WTC11 (cell line): Measurements from ENCODE around the gene RECQL5.

Source experiments
- CREB1 ChIP-seq: sonication (generic); formaldehyde crosslinking; IDR thresholded peaks from 2 replicates; pipeline ENCODE4 v1.8.0; 2023; ENCODE audit warnings: mild to moderate bottlenecking, missing genetic modification reagents
- ESRRA ChIP-seq: sonication (generic); formaldehyde crosslinking; IDR thresholded peaks from 2 replicates; pipeline ENCODE4 v1.8.1; 2022; ENCODE audit warnings: mild to moderate bottlenecking, missing genetic modification reagents, borderline replicate concordance
- JAZF1 ChIP-seq: fragments of 250-450 bp; sonication (Bioruptor Pico); IDR thresholded peaks from 2 replicates; pipeline ENCODE4 v1.9.0; 2021; ENCODE audit warnings: moderate library complexity, mild to moderate bottlenecking, inconsistent platforms
- NR3C1 ChIP-seq: sonication (generic); formaldehyde crosslinking; conservative IDR thresholded peaks from 2 replicates; pipeline ENCODE4 v1.8.1; 2023; ENCODE audit warnings: low read depth, mild to moderate bottlenecking, missing genetic modification reagents
- TEAD4 ChIP-seq: sonication (generic); formaldehyde crosslinking; IDR thresholded peaks from 2 replicates; pipeline ENCODE4 v1.8.0; 2022; ENCODE audit warnings: mild to moderate bottlenecking, missing genetic modification reagents
- TF ChIP-seq, protein P1 (sequence below): fragments of 200-600 bp; IDR thresholded peaks from 2 replicates; pipeline ENCODE4 v1.8.0; 2022; ENCODE audit warnings: antibody characterized with exemption
- TF ChIP-seq, protein P2 (sequence below): sonication (generic); formaldehyde crosslinking; IDR thresholded peaks from 2 replicates; pipeline ENCODE4 v1.8.1; 2023; ENCODE audit warnings: mild to moderate bottlenecking, missing genetic modification reagents
- TF ChIP-seq, protein P3 (sequence below): sonication (generic); formaldehyde crosslinking; IDR thresholded peaks from 2 replicates; pipeline ENCODE4 v1.8.1; 2022; ENCODE audit warnings: missing genetic modification reagents, borderline replicate concordance
- TF ChIP-seq, protein P4 (sequence below): fragments of 250-450 bp; sonication (Bioruptor Pico); conservative IDR thresholded peaks from 2 replicates; pipeline ENCODE4 v1.9.0; 2021; ENCODE audit warnings: mild to moderate bottlenecking
- TF ChIP-seq, protein P5 (sequence below): sonication (generic); formaldehyde crosslinking; IDR thresholded peaks from 2 replicates; pipeline ENCODE4 v1.8.0; 2022; ENCODE audit warnings: missing genetic modification reagents
- TF ChIP-seq, protein P6 (sequence below): sonication (generic); formaldehyde crosslinking; IDR thresholded peaks from 2 replicates; pipeline ENCODE4 v1.8.1; 2023; ENCODE audit warnings: mild to moderate bottlenecking, missing genetic modification reagents, borderline replicate concordance
- TF ChIP-seq, protein P7 (sequence below): sonication (generic); formaldehyde crosslinking; IDR thresholded peaks from 2 replicates; pipeline ENCODE4 v1.8.0; 2022; ENCODE audit warnings: mild to moderate bottlenecking, missing genetic modification reagents

DNA sequence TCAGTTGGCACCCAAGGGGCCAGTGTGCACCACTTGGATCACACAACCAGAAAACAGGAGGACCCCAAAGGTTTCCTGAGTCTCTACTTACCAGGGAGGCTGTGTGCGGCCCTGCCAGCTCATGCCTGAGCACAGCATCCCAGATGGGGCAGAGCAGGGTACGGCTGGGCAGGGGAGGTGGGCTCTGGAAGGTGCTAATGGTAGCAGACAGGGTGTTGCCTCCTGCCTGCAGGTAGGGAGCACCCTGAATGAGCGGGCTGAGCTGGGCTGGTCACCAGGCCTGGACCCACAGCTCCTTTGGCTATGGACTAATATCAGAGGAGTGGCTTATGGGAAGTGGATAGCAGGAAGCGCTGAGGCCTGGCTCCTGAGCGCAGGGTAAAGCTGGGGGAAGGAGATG is 14.6 kb downstream of the RECQL5 start:
- TF ChIP-seq CREB1 (CRISPR knock-in tag) (no peak), TEAD4 (CRISPR knock-in tag) (no peak), ESRRA (CRISPR knock-in tag) (no peak), JAZF1 (CRISPR knock-in tag) (no peak), NR3C1 (CRISPR knock-in tag) (no peak)
- TF ChIP-seq, protein P1, sequence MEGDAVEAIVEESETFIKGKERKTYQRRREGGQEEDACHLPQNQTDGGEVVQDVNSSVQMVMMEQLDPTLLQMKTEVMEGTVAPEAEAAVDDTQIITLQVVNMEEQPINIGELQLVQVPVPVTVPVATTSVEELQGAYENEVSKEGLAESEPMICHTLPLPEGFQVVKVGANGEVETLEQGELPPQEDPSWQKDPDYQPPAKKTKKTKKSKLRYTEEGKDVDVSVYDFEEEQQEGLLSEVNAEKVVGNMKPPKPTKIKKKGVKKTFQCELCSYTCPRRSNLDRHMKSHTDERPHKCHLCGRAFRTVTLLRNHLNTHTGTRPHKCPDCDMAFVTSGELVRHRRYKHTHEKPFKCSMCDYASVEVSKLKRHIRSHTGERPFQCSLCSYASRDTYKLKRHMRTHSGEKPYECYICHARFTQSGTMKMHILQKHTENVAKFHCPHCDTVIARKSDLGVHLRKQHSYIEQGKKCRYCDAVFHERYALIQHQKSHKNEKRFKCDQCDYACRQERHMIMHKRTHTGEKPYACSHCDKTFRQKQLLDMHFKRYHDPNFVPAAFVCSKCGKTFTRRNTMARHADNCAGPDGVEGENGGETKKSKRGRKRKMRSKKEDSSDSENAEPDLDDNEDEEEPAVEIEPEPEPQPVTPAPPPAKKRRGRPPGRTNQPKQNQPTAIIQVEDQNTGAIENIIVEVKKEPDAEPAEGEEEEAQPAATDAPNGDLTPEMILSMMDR = no peak
- TF ChIP-seq, protein P2, sequence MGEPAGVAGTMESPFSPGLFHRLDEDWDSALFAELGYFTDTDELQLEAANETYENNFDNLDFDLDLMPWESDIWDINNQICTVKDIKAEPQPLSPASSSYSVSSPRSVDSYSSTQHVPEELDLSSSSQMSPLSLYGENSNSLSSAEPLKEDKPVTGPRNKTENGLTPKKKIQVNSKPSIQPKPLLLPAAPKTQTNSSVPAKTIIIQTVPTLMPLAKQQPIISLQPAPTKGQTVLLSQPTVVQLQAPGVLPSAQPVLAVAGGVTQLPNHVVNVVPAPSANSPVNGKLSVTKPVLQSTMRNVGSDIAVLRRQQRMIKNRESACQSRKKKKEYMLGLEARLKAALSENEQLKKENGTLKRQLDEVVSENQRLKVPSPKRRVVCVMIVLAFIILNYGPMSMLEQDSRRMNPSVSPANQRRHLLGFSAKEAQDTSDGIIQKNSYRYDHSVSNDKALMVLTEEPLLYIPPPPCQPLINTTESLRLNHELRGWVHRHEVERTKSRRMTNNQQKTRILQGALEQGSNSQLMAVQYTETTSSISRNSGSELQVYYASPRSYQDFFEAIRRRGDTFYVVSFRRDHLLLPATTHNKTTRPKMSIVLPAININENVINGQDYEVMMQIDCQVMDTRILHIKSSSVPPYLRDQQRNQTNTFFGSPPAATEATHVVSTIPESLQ = no peak
- TF ChIP-seq, protein P3, sequence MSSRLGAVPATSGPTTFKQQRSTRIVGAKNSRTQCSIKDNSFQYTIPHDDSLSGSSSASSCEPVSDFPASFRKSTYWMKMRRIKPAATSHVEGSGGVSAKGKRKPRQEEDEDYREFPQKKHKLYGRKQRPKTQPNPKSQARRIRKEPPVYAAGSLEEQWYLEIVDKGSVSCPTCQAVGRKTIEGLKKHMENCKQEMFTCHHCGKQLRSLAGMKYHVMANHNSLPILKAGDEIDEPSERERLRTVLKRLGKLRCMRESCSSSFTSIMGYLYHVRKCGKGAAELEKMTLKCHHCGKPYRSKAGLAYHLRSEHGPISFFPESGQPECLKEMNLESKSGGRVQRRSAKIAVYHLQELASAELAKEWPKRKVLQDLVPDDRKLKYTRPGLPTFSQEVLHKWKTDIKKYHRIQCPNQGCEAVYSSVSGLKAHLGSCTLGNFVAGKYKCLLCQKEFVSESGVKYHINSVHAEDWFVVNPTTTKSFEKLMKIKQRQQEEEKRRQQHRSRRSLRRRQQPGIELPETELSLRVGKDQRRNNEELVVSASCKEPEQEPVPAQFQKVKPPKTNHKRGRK (CRISPR knock-in tag) = no peak
- TF ChIP-seq, protein P4, sequence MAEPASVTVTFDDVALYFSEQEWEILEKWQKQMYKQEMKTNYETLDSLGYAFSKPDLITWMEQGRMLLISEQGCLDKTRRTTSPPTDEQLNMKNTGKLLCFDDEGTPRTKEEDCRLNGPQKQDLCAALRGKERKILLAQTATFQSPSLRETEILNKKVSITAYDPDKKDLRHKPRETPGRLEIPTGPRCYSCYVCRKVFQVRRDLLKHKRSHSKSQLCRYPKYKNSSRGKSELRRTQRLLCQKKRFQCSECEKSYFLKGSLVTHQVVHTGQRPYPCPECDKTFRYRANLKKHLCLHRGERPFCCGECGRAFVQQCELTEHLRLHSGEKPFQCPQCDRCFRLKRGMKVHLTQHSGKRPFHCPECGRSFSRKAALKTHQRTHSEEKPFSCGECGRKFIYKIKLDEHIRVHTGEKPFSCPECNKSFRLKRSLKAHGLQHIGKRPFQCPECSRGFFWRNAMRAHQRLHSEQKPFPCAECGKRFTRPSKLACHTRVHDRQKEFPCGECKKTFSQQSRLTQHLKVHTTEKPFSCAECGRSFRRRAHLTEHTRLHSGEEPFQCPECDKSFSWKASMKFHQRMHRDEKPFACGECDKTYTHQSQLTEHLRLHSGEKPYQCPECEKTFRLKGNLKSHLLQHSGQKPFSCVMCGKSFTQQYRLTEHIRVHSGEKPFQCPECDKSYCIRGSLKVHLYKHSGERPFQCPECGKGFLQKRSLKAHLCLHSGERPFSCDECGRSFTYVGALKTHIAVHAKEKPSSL = no peak
- TF ChIP-seq, protein P5, sequence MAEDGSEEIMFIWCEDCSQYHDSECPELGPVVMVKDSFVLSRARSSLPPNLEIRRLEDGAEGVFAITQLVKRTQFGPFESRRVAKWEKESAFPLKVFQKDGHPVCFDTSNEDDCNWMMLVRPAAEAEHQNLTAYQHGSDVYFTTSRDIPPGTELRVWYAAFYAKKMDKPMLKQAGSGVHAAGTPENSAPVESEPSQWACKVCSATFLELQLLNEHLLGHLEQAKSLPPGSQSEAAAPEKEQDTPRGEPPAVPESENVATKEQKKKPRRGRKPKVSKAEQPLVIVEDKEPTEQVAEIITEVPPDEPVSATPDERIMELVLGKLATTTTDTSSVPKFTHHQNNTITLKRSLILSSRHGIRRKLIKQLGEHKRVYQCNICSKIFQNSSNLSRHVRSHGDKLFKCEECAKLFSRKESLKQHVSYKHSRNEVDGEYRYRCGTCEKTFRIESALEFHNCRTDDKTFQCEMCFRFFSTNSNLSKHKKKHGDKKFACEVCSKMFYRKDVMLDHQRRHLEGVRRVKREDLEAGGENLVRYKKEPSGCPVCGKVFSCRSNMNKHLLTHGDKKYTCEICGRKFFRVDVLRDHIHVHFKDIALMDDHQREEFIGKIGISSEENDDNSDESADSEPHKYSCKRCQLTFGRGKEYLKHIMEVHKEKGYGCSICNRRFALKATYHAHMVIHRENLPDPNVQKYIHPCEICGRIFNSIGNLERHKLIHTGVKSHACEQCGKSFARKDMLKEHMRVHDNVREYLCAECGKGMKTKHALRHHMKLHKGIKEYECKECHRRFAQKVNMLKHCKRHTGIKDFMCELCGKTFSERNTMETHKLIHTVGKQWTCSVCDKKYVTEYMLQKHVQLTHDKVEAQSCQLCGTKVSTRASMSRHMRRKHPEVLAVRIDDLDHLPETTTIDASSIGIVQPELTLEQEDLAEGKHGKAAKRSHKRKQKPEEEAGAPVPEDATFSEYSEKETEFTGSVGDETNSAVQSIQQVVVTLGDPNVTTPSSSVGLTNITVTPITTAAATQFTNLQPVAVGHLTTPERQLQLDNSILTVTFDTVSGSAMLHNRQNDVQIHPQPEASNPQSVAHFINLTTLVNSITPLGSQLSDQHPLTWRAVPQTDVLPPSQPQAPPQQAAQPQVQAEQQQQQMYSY = no peak
- TF ChIP-seq, protein P6, sequence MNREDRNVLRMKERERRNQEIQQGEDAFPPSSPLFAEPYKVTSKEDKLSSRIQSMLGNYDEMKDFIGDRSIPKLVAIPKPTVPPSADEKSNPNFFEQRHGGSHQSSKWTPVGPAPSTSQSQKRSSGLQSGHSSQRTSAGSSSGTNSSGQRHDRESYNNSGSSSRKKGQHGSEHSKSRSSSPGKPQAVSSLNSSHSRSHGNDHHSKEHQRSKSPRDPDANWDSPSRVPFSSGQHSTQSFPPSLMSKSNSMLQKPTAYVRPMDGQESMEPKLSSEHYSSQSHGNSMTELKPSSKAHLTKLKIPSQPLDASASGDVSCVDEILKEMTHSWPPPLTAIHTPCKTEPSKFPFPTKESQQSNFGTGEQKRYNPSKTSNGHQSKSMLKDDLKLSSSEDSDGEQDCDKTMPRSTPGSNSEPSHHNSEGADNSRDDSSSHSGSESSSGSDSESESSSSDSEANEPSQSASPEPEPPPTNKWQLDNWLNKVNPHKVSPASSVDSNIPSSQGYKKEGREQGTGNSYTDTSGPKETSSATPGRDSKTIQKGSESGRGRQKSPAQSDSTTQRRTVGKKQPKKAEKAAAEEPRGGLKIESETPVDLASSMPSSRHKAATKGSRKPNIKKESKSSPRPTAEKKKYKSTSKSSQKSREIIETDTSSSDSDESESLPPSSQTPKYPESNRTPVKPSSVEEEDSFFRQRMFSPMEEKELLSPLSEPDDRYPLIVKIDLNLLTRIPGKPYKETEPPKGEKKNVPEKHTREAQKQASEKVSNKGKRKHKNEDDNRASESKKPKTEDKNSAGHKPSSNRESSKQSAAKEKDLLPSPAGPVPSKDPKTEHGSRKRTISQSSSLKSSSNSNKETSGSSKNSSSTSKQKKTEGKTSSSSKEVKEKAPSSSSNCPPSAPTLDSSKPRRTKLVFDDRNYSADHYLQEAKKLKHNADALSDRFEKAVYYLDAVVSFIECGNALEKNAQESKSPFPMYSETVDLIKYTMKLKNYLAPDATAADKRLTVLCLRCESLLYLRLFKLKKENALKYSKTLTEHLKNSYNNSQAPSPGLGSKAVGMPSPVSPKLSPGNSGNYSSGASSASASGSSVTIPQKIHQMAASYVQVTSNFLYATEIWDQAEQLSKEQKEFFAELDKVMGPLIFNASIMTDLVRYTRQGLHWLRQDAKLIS (CRISPR knock-in tag) = no peak
- TF ChIP-seq, protein P7, sequence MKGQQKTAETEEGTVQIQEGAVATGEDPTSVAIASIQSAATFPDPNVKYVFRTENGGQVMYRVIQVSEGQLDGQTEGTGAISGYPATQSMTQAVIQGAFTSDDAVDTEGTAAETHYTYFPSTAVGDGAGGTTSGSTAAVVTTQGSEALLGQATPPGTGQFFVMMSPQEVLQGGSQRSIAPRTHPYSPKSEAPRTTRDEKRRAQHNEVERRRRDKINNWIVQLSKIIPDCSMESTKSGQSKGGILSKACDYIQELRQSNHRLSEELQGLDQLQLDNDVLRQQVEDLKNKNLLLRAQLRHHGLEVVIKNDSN (CRISPR knock-in tag) = no peak
